HepG2 (cell line): ENCODE results near the gene ADGRB3. TPM values are rescaled to one million over a fixed set of nuclear protein-coding genes. Genes with fewer than 3 reads are reported as not detected.

ENCODE experiments used
- ATAC-seq: fragments of 200-7000 bp; cut with Tn5 transposase; 3 replicates; pipeline ENCODE4 v1.9.1; 2020; ENCODE audit warnings: mild to moderate bottlenecking, moderate library complexity
- BruUV-seq: library from RNA; stranded (reverse); fragments of 400-500 nt; replicated peaks from 2 replicates; lab custom pipeline; 2021; lab: Mats Ljungman, UMichigan
- CTCF ChIA-PET: fragments of 300-600 bp; formaldehyde crosslinking; extraction: SDS; loops from one replicate; lab custom pipeline; 2021; ENCODE audit warnings: low total read pairs, inconsistent platforms, low intra/inter-chr PET ratio; lab: Yijun Ruan, JAX
- POLR2A ChIA-PET: fragments of 350-600 bp; sonication (Branson Sonifier 250); formaldehyde crosslinking; loops from one replicate; lab custom pipeline; 2020; ENCODE audit warnings: antibody characterized with exemption, inconsistent platforms; lab: Yijun Ruan, JAX
- DNase-seq: peaks from one replicate; pipeline ENCODE4 v3.0.0-alpha.2; 2015; ENCODE audit warnings: low spot score
- FAIRE-seq: peaks from 3 replicates; lab custom pipeline; 2011; peaks lifted over from hg19 to GRCh38; lab: Jason Lieb, UNC
- H2AFZ ChIP-seq: one replicate; pipeline ENCODE4 v1.6.1; 2011; ENCODE audit warnings: low read length, inconsistent platforms
- H3K27ac ChIP-seq: fragments of 300-600 bp; 3 replicates; pipeline ENCODE4 v1.8.0; 2011; ENCODE audit warnings: mixed run types, mild to moderate bottlenecking, mixed read lengths, low read length, inconsistent platforms; ENCODE audit not compliant: insufficient read depth; ENCODE audit errors: extremely low read length
- H3K27me3 ChIP-seq, 2 experiments: fragments of 200-600 bp in 1 of 2; 2 replicates in 1 of 2; 3 replicates in 1 of 2; pipeline versions ENCODE4 v1.6.0 to v1.8.0; 2011; ENCODE audit warnings: low read length in 2 of 2, mild to moderate bottlenecking in 2 of 2, moderate library complexity in 2 of 2, inconsistent platforms in 1 of 2; ENCODE audit not compliant: insufficient read depth in 2 of 2, control insufficient read depth in 1 of 2
- H3K36me3 ChIP-seq, 2 experiments: fragments of 200-600 bp in 1 of 2; replicated peaks in 1 of 2; 2 replicates in 1 of 2; 3 replicates in 1 of 2; pipeline versions ENCODE4 v1.5.1 to v1.8.0; 2011; ENCODE audit warnings: low read length in 2 of 2, inconsistent platforms in 1 of 2; ENCODE audit not compliant: insufficient read depth in 2 of 2, control insufficient read depth in 1 of 2
- H3K4me1 ChIP-seq: 2 replicates; pipeline ENCODE4 v1.5.1; 2012; ENCODE audit warnings: low read length, inconsistent platforms; ENCODE audit not compliant: insufficient read depth
- H3K4me2 ChIP-seq: 2 replicates; pipeline ENCODE4 v1.6.0; 2011; ENCODE audit warnings: low read depth, low read length, inconsistent platforms
- H3K4me3 ChIP-seq, 3 experiments: fragments of 200-600 bp in 1 of 3; sonication (generic), shearing (Covaris generic) in 1 of 3; replicated peaks in 1 of 3; 2 replicates each; pipeline ENCODE4 v1.5.1; 2011 to 2016; ENCODE audit warnings: low read length in 3 of 3, inconsistent platforms in 2 of 3, low read depth in 2 of 3, mild to moderate bottlenecking in 2 of 3, control low read depth in 1 of 3, mixed read lengths in 1 of 3; ENCODE audit not compliant: insufficient read depth in 1 of 3
- H3K79me2 ChIP-seq: one replicate; pipeline ENCODE4 v1.6.1; 2011; ENCODE audit warnings: low read length, inconsistent platforms; ENCODE audit not compliant: insufficient read depth
- H3K9ac ChIP-seq: 2 replicates; pipeline ENCODE4 v1.6.0; 2011; ENCODE audit warnings: mild to moderate bottlenecking, low read depth, low read length, inconsistent platforms; ENCODE audit not compliant: insufficient read depth
- H3K9me3 ChIP-seq: 2 replicates; pipeline ENCODE4 v1.5.1; 2012; ENCODE audit warnings: mild to moderate bottlenecking, low read length
- H4K20me1 ChIP-seq: 2 replicates; pipeline ENCODE4 v1.6.0; 2011; ENCODE audit warnings: inconsistent platforms, mild to moderate bottlenecking, low read length, moderate library complexity; ENCODE audit not compliant: insufficient read depth
- DNMT1 ChIP-seq: sonication (generic); formaldehyde crosslinking; IDR thresholded peaks from 2 replicates; pipeline ENCODE4 v1.5.1; 2020; ENCODE audit warnings: mild to moderate bottlenecking, missing genetic modification reagents
- NCOA5 ChIP-seq: sonication (generic); formaldehyde crosslinking; IDR thresholded peaks from 2 replicates; pipeline ENCODE4 v1.4.0; 2020; ENCODE audit warnings: missing genetic modification reagents
- NR2F6 ChIP-seq, 2 experiments: IDR thresholded peaks; 2 replicates each; pipeline ENCODE4 v1.6.1; 2016; ENCODE audit warnings: antibody characterized with exemption in 1 of 2, mild to moderate bottlenecking in 1 of 2
- REXO4 ChIP-seq: sonication (generic); formaldehyde crosslinking; IDR thresholded peaks from 2 replicates; pipeline ENCODE4 v1.8.0; 2022; ENCODE audit warnings: missing genetic modification reagents, mild to moderate bottlenecking, borderline replicate concordance
- SSRP1 ChIP-seq: IDR thresholded peaks from 2 replicates; pipeline ENCODE4 v1.6.1; 2016; ENCODE audit warnings: control low read depth
- TAF15 ChIP-seq: fragments of 200-400 bp; formaldehyde crosslinking; IDR thresholded peaks from one replicate; pipeline ENCODE4 v1.6.1; 2018; ENCODE audit warnings: mild to moderate bottlenecking, low read depth, low read length; ENCODE audit not compliant: poor library complexity, severe bottlenecking
- YEATS4 ChIP-seq: sonication (generic); formaldehyde crosslinking; IDR thresholded peaks from 2 replicates; pipeline ENCODE4 v1.4.0; 2020; ENCODE audit warnings: missing genetic modification reagents, borderline replicate concordance
- ZBTB43 ChIP-seq: sonication (generic); formaldehyde crosslinking; conservative IDR thresholded peaks from 2 replicates; pipeline ENCODE4 v1.4.0; 2020; ENCODE audit warnings: missing genetic modification reagents
- ZFY ChIP-seq: sonication (generic); formaldehyde crosslinking; IDR thresholded peaks from 2 replicates; pipeline ENCODE4 v1.4.0; 2020; ENCODE audit warnings: missing genetic modification reagents
- ZNF30 ChIP-seq: sonication (generic); formaldehyde crosslinking; IDR thresholded peaks from 2 replicates; pipeline ENCODE4 v1.5.0; 2020; ENCODE audit warnings: mild to moderate bottlenecking, missing genetic modification reagents
- ZNF577 ChIP-seq: sonication (generic); formaldehyde crosslinking; IDR thresholded peaks from 2 replicates; pipeline ENCODE4 v1.4.0; 2020; ENCODE audit warnings: mild to moderate bottlenecking, low read depth, missing genetic modification reagents, borderline replicate concordance
- ZNF615 ChIP-seq: sonication (generic); formaldehyde crosslinking; IDR thresholded peaks from 2 replicates; pipeline ENCODE4 v1.5.0; 2020; ENCODE audit warnings: mild to moderate bottlenecking, missing genetic modification reagents, borderline replicate concordance
- ZNF616 ChIP-seq: sonication (generic); formaldehyde crosslinking; IDR thresholded peaks from 2 replicates; pipeline ENCODE4 v1.5.0; 2020; ENCODE audit warnings: low read depth, mild to moderate bottlenecking, missing genetic modification reagents
- ZNF784 ChIP-seq: sonication (generic); formaldehyde crosslinking; IDR thresholded peaks from 2 replicates; pipeline ENCODE4 v1.5.1; 2020; ENCODE audit warnings: missing genetic modification reagents, mild to moderate bottlenecking, borderline replicate concordance
- WGBS: methylation state at CpG from one replicate; pipeline ENCODE4 v1.1.6; 2017; ENCODE audit warnings: low lambda C conversion rate; 5-methylcytosine and 5-hydroxymethylcytosine counted together
- in situ Hi-C: cut with HindIII; loops from 2 replicates; pipeline ENCODE4 v1.10.0; 2017; ENCODE audit warnings: low pct_unique_long_range_greater_than_20kb; ENCODE audit not compliant: extremely low pct_ligation_motif_present
- intact Hi-C: fragments of 100-400 bp; cut with micrococcal nuclease; formaldehyde crosslinking; loops from one replicate; pipeline ENCODE4 v1.10.0; 2022; ENCODE audit not compliant: unreplicated experiment
- polyA plus RNA-seq, 8 experiments: library from polyadenylated mRNA; depleted of rRNA in 3 of 8; stranded (reverse) in 7 of 8; unstranded in 1 of 8; fragments of >200 nt; fragmentation: Illumina TruSeq in 4 of 8; extraction: Trizol in 4 of 8; gene quantifications; 2 replicates each; pipeline versions ENCODE4 v1.2.1 to v1.2.3, GENCODE V29; 2011 to 2016; ENCODE audit warnings: low read depth in 4 of 8, missing spikeins in 1 of 8, mixed read lengths in 1 of 8; ENCODE audit not compliant: insufficient read depth in 1 of 8
- total RNA-seq, 5 experiments: library from RNA; depleted of rRNA; stranded (reverse); fragments of >200 nt; fragmentation: Illumina TruSeq; extraction: Trizol; gene quantifications; 2 replicates each; pipeline ENCODE4 v1.2.3, GENCODE V29; 2016; ENCODE audit warnings: low read depth in 1 of 5
- TF ChIP-seq, protein P1 (sequence below): sonication (generic); formaldehyde crosslinking; IDR thresholded peaks from 2 replicates; pipeline ENCODE4 v1.4.0; 2020; ENCODE audit warnings: mild to moderate bottlenecking, low read depth, missing genetic modification reagents
- TF ChIP-seq, protein P2 (sequence below): sonication (generic); formaldehyde crosslinking; conservative IDR thresholded peaks from 2 replicates; pipeline ENCODE4 v1.4.0; 2020; ENCODE audit warnings: missing genetic modification reagents
- TF ChIP-seq, protein P3 (sequence below): sonication (generic); formaldehyde crosslinking; conservative IDR thresholded peaks from 2 replicates; pipeline ENCODE4 v1.4.0; 2020; ENCODE audit warnings: missing genetic modification reagents

ADGRB3 gene
- total and polyA plus RNA-seq, 2 of the 13 experiments (the other 11 are each of a cell fraction or from before 2014, with no cell fraction given), result not detected

GRCh38 chr6:69086689-69087088, 451.6 kb downstream of the ADGRB3 start:
- no peak for DNase-seq
- no peaks in the 10 kb centered on the region for H3K27me3 ChIP-seq
- H2AFZ ChIP-seq, result no peak overlapping the region
- no peaks in the 10 kb centered on the region for H3K4me1 ChIP-seq
- no peak for FAIRE-seq
- H3K9me3 ChIP-seq, result no peaks in the 10 kb centered on the region
- POLR2A ChIA-PET, result no interaction called here
- intact Hi-C loops, result no loop called here
- H3K79me2 ChIP-seq, result no peaks in the 10 kb centered on the region
- no peaks in the 10 kb centered on the region for H4K20me1 ChIP-seq
- TF ChIP-seq, protein P1, sequence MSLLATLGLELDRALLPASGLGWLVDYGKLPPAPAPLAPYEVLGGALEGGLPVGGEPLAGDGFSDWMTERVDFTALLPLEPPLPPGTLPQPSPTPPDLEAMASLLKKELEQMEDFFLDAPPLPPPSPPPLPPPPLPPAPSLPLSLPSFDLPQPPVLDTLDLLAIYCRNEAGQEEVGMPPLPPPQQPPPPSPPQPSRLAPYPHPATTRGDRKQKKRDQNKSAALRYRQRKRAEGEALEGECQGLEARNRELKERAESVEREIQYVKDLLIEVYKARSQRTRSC (CRISPR knock-in tag), result no peak
- no peak for TF ChIP-seq REXO4
- TF ChIP-seq DNMT1 (CRISPR knock-in tag), result no peak
- TF ChIP-seq ZNF784, result no peak
- TF ChIP-seq YEATS4 (CRISPR knock-in tag), result no peak
- TF ChIP-seq, protein P2, sequence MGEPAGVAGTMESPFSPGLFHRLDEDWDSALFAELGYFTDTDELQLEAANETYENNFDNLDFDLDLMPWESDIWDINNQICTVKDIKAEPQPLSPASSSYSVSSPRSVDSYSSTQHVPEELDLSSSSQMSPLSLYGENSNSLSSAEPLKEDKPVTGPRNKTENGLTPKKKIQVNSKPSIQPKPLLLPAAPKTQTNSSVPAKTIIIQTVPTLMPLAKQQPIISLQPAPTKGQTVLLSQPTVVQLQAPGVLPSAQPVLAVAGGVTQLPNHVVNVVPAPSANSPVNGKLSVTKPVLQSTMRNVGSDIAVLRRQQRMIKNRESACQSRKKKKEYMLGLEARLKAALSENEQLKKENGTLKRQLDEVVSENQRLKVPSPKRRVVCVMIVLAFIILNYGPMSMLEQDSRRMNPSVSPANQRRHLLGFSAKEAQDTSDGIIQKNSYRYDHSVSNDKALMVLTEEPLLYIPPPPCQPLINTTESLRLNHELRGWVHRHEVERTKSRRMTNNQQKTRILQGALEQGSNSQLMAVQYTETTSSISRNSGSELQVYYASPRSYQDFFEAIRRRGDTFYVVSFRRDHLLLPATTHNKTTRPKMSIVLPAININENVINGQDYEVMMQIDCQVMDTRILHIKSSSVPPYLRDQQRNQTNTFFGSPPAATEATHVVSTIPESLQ (CRISPR knock-in tag), result no peak
- no peak for TF ChIP-seq ZNF615 (CRISPR knock-in tag)
- no peak for TF ChIP-seq ZNF30 (CRISPR knock-in tag)
- no peak for TF ChIP-seq ZNF577
- TF ChIP-seq SSRP1 (CRISPR knock-in tag), result no peak
- TF ChIP-seq TAF15, result no peak
- no peak for TF ChIP-seq NCOA5 (CRISPR knock-in tag)
- TF ChIP-seq, protein P3, sequence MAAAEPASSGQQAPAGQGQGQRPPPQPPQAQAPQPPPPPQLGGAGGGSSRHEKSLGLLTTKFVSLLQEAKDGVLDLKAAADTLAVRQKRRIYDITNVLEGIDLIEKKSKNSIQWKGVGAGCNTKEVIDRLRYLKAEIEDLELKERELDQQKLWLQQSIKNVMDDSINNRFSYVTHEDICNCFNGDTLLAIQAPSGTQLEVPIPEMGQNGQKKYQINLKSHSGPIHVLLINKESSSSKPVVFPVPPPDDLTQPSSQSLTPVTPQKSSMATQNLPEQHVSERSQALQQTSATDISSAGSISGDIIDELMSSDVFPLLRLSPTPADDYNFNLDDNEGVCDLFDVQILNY (CRISPR knock-in tag), result no peak
- TF ChIP-seq ZBTB43 (CRISPR knock-in tag), result no peak
- TF ChIP-seq ZFY (CRISPR knock-in tag), result no peak
- TF ChIP-seq NR2F6 (IDR thresholded peaks at IDR 0.05), result no peak
- TF ChIP-seq NR2F6 (CRISPR knock-in tag; IDR thresholded peaks at IDR 0.05), result no peak
- no peak for TF ChIP-seq ZNF616
- TF ChIP-seq, all 625 proteins: peak for 0
- CTCF ChIA-PET, result no interaction called here
- in situ Hi-C loops, result no loop called here
- ATAC-seq, result no peak
- no peak overlapping the region for H3K27ac ChIP-seq
- WGBS, result 7% methylated on average over 2 of the region's 2 CpGs
- H3K4me3 ChIP-seq, result no peak overlapping the region
- no peaks in the 10 kb centered on the region for H3K36me3 ChIP-seq
- no peak overlapping the region for H3K9ac ChIP-seq
- H3K4me2 ChIP-seq, result no peak overlapping the region
- no TSS peak for BruUV-seq
